ENCODE results near the gene CXXC5.

CXXC5 gene

DNA sequence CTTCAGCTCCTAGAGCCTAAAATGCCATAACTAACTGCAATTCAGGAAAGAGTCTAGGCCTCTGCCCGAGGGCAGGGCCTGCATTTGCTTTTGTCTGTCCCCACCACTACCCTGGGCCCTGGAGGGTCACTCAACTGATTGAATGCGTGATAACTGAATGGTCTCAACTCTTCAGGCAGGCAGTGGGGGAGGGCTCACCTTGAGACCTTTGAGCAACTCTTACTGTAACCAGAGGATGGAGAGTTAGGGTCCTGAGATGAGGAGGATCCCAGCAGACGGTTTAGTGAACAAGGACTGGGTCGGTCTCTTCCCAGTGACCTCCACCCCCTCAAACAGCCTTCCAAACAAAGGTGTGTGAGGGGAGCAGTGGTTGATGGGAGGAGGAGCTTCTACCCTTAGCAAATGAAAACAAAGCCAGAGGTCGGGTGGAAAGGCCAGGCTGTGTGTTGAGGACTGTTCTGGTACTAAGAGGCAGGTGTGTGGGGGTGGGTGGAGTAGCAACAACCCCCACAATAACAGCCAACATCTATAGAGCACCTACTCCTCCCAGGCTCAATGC lies 59.4 kb downstream of the CXXC5 start:
- H3K36me3 Mint-ChIP-seq (ENCODE audit: low read depth) = no peaks in the 10 kb centered on the region
- H3K27ac Mint-ChIP-seq = peak overlapping the region; percentile 93
- DNase-seq = no peak
- no peaks in the 10 kb centered on the region for H3K9me3 Mint-ChIP-seq
- H3K27me3 Mint-ChIP-seq (ENCODE audit: low read depth, poor library complexity) = peaks cover 7% of the 10 kb centered on the region
- peaks cover 64% of the 10 kb centered on the region for H3K4me1 Mint-ChIP-seq
- TF ChIP-seq, protein P1, sequence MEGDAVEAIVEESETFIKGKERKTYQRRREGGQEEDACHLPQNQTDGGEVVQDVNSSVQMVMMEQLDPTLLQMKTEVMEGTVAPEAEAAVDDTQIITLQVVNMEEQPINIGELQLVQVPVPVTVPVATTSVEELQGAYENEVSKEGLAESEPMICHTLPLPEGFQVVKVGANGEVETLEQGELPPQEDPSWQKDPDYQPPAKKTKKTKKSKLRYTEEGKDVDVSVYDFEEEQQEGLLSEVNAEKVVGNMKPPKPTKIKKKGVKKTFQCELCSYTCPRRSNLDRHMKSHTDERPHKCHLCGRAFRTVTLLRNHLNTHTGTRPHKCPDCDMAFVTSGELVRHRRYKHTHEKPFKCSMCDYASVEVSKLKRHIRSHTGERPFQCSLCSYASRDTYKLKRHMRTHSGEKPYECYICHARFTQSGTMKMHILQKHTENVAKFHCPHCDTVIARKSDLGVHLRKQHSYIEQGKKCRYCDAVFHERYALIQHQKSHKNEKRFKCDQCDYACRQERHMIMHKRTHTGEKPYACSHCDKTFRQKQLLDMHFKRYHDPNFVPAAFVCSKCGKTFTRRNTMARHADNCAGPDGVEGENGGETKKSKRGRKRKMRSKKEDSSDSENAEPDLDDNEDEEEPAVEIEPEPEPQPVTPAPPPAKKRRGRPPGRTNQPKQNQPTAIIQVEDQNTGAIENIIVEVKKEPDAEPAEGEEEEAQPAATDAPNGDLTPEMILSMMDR (IDR thresholded peaks at IDR 0.05) = no peak
- H3K4me3 Mint-ChIP-seq = peak overlapping the region; percentile 59

DNA sequence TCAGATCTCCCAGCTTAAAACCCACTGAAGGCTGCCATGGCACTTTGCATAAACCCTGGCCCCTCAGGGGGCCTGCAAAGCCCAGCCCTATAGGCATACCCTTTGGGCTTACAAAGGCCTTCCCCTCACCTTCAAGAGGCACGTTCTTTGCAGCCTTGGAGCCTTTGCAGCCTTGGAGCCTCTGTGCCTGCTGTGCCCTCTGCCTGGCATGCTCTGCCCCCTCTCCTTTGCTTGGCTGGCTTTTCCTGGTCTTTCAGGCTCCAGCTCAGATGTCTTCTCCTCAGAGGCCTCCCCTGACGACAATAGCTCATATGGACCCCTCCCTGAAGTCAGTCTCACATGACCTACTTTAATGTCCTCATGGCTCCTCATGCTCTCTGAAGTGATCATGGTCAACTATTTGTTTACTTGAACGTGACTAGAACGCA lies 60.3 kb downstream of the CXXC5 start:
- Mint-ChIP-seq H3K27ac (peak overlapping the region; percentile 90), H3K27me3 (ENCODE audit: low read depth, poor library complexity) (peaks cover 11% of the 10 kb centered on the region), H3K4me3 (peak overlapping the region; percentile 59), H3K9me3 (no peaks in the 10 kb centered on the region), H3K4me1 (peaks cover 70% of the 10 kb centered on the region), H3K36me3 (ENCODE audit: low read depth) (no peaks in the 10 kb centered on the region)
- TF ChIP-seq, protein P1 (IDR thresholded peaks at IDR 0.05) = no peak
- no peak for DNase-seq

DNA sequence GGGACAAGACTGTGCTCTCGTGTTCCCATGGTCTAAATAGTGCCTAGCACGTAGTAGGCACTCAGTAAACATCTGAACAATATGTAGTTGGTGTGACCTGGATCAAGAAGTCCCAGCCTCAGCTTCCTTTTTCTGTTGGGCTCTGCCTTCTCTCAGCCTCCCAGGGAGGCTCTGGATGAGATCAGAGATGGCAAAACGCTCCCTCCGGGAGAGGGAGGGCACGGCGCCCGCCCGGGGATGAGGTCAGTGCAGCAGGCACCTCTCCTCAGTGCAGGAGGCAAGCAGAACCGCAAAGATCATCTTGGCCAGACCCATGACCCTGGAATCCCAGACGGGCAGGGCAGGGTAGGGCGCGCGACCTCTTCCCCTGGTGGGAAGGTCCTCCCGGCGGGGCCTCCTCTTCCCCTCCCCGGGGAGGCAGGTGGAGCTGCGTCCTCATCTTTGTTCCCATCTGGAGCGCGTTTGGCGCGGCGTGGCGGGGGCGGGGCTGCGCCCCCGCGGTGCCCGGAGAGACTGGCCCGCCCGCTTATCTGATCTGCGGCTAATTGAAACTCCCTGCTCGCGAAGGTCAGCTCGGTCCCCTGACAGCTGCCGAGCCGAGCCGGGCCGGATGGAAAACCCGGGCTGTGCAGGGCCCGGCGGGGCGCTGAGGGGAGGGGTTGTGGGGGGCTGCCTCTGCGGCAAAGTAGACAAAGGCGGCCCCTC lies 60.9 kb downstream of the CXXC5 start:
- peak; percentile 82 for DNase-seq
- TF ChIP-seq, protein P1 (IDR thresholded peaks at IDR 0.05) = no peak
- peak overlapping the region; percentile 90 for H3K27ac Mint-ChIP-seq
- H3K36me3 Mint-ChIP-seq (ENCODE audit: low read depth) = no peaks in the 10 kb centered on the region
- H3K4me1 Mint-ChIP-seq = peaks cover 67% of the 10 kb centered on the region
- H3K4me3 Mint-ChIP-seq = peak overlapping the region; percentile 59
- no peaks in the 10 kb centered on the region for H3K9me3 Mint-ChIP-seq
- peaks cover 8% of the 10 kb centered on the region for H3K27me3 Mint-ChIP-seq (ENCODE audit: low read depth, poor library complexity)

DNA sequence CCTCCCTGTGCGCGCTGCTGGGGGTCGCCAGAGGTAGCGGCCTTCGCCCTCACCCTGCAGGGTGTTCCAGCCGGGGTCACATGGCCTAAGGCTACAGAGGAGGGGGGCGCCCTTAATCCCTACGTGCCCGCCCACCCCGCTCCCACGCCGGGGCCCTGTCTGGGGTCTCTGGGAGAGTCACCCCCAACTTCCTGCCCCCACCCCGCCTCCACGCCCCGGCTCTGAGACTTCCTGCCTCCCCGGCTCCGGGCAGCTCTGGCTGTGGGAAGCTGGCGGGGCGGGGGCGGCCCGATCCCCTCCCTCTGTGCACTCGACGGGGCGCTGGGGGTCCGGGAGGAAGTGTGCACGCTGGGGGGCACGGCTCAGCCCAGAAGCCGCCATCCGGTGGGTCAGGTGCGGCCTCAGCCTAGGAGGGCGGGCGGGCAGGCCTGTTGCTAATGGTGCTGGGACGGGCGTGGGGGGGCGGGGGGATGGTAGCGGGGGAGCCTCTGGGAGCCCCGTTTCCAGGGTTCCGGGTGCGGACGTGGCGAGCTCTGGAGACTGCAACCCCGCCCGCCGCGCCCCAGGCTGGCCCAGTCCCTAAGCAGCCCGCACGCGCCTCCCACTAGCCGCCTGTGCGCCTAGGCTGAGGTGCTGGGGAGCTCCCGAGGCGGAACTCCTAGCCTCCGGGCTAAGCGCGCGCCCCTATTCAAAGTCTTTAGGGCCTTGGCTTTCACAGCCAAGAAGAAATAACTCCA lies 61.6 kb downstream of the CXXC5 start:
- peak overlapping the region; percentile 99 for H3K27ac Mint-ChIP-seq
- H3K4me1 Mint-ChIP-seq = peaks cover 66% of the 10 kb centered on the region
- H3K36me3 Mint-ChIP-seq (ENCODE audit: low read depth) = no peaks in the 10 kb centered on the region
- TF ChIP-seq, protein P1 (IDR thresholded peaks at IDR 0.05) = no peak
- peak overlapping the region; percentile 58 for H3K4me3 Mint-ChIP-seq
- no peaks in the 10 kb centered on the region for H3K9me3 Mint-ChIP-seq
- peak; percentile 66 for DNase-seq
- peaks cover 9% of the 10 kb centered on the region for H3K27me3 Mint-ChIP-seq (ENCODE audit: low read depth, poor library complexity)

DNA sequence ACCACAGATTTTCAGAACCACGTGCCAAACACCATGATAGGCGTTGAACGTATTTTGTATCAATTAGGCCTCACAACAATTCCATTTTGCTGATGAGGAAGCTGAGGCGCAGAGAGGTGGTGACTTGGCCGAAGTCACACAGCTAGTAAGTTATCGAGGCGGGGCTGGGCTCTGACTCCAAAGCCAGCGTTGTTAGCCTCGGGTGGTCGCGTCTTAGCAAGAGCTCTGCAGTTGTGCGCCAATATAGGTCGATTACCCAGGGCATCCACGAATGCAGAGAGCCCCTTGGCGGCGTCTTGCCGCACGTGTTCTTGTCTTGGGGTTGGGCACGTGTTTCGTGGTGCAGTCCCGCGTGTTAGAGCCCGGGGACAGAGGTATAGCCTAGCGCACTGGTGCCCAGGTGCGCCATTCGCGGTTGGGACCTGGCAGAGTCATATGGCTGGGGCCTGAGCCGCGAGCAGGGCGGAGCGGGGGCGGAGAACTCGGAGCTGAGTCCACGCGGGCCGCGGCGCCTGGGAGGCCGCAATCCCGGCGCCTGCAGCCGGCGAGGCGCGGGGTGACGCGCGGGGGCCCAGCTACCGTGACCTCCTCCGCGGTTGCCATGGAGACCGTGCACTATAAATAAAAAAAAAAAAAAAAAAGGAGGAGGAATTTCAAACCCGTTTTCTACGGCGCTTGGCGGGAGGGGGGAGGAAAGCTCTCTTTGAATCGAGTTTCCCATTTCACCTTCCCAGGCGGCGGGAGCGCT lies 62.3 kb downstream of the CXXC5 start:
- Mint-ChIP-seq H3K9me3 (no peaks in the 10 kb centered on the region), H3K27me3 (ENCODE audit: low read depth, poor library complexity) (peaks cover 7% of the 10 kb centered on the region), H3K36me3 (ENCODE audit: low read depth) (no peaks in the 10 kb centered on the region), H3K4me3 (peak overlapping the region; percentile 61), H3K4me1 (peaks cover 61% of the 10 kb centered on the region), H3K27ac (peak overlapping the region; percentile 99)
- TF ChIP-seq, protein P1 (IDR thresholded peaks at IDR 0.05) = no peak
- peak; percentile 87 for DNase-seq
